Neural cell (in vitro differentiated cells): ENCODE measurements around the gene NOTCH2. TPM values are rescaled to one million over a fixed set of nuclear protein-coding genes. Genes with fewer than 3 reads are reported as not detected.

Source experiments
- H2AFZ ChIP-seq: fragments of 200-600, 300-800 bp; sonication (generic), shearing (Covaris generic); 2 replicates; pipeline ENCODE4 v1.6.0; 2014; ENCODE audit warnings: low read depth, mild to moderate bottlenecking, antibody characterized with exemption, low read length, moderate library complexity
- H3F3A ChIP-seq: fragments of 200-600 bp; shearing (Covaris generic); 2 replicates; pipeline ENCODE4 v1.6.1; 2016; ENCODE audit warnings: mild to moderate bottlenecking, moderate library complexity, mixed read lengths, antibody characterized with exemption, low read length; ENCODE audit not compliant: insufficient read depth, poor library complexity, severe bottlenecking
- H3K27ac ChIP-seq: fragments of 200-600, 300-800 bp; sonication (generic), shearing (Covaris generic); 2 replicates; pipeline ENCODE4 v1.5.1; 2014; ENCODE audit warnings: mild to moderate bottlenecking, low read length, moderate library complexity
- H3K27me3 ChIP-seq: fragments of 300-800, 200-600 bp; sonication (generic), shearing (Covaris generic); 2 replicates; pipeline ENCODE4 v1.6.0; 2014; ENCODE audit warnings: mild to moderate bottlenecking, low read depth, low read length, moderate library complexity; ENCODE audit not compliant: insufficient read depth
- H3K36me3 ChIP-seq: fragments of 300-800, 200-600 bp; sonication (generic), shearing (Covaris generic); 2 replicates; pipeline ENCODE4 v1.5.1; 2014; ENCODE audit warnings: mild to moderate bottlenecking, antibody characterized with exemption, low read length, moderate library complexity; ENCODE audit not compliant: insufficient read depth
- H3K4me2 ChIP-seq: fragments of 300-800, 200-600 bp; sonication (generic), shearing (Covaris generic); 2 replicates; pipeline ENCODE4 v1.6.0; 2014; ENCODE audit warnings: mild to moderate bottlenecking, low read length
- H3K4me3 ChIP-seq: fragments of 300-800, 200-600 bp; sonication (generic), shearing (Covaris generic); 2 replicates; pipeline ENCODE4 v1.5.1; 2014; ENCODE audit warnings: mild to moderate bottlenecking, low read length, moderate library complexity
- H3K79me2 ChIP-seq: fragments of 200-600 bp; shearing (Covaris generic); replicated peaks from 2 replicates; pipeline ENCODE4 v1.6.0; 2014; ENCODE audit warnings: mild to moderate bottlenecking, low read length, moderate library complexity; ENCODE audit not compliant: insufficient read depth
- H3K9ac ChIP-seq: fragments of 300-800, 200-600 bp; sonication (generic), shearing (Covaris generic); 2 replicates; pipeline ENCODE4 v1.6.1; 2016; ENCODE audit warnings: mild to moderate bottlenecking, low read length, mixed read lengths
- H3K9me2 ChIP-seq: fragments of 200-600 bp; shearing (Covaris generic); 2 replicates; pipeline ENCODE4 v1.6.1; 2016; ENCODE audit warnings: mild to moderate bottlenecking, low read length, mixed read lengths; ENCODE audit not compliant: insufficient read depth
- H3K9me3 ChIP-seq: fragments of 200-600, 300-800 bp; sonication (generic), shearing (Covaris generic); 2 replicates; pipeline ENCODE4 v1.6.1; 2016; ENCODE audit warnings: mild to moderate bottlenecking, mixed run types, low read length, moderate library complexity, mixed read lengths
- H4K20me1 ChIP-seq: fragments of 200-600 bp; shearing (Covaris generic); 2 replicates; pipeline ENCODE4 v1.6.1; 2016; ENCODE audit warnings: mild to moderate bottlenecking, mixed run types; ENCODE audit not compliant: insufficient read depth
- CTCF ChIP-seq: fragments of 450-650 bp; IDR thresholded peaks from 2 replicates; pipeline ENCODE4 v1.5.1; 2014; ENCODE audit warnings: antibody characterized with exemption, mild to moderate bottlenecking, moderate library complexity; ENCODE audit not compliant: poor library complexity, severe bottlenecking
- EP300 ChIP-seq: fragments of 450-650 bp; conservative IDR thresholded peaks from 2 replicates; pipeline ENCODE4 v1.6.1; 2014; ENCODE audit warnings: antibody characterized with exemption, mild to moderate bottlenecking, moderate library complexity; ENCODE audit not compliant: poor library complexity, severe bottlenecking
- EZH2 ChIP-seq: fragments of 200-600, 300-800 bp; shearing (Covaris generic), sonication (generic); IDR thresholded peaks from 2 replicates; pipeline ENCODE4 v1.6.1; 2014; ENCODE audit warnings: antibody characterized with exemption, low read length, borderline replicate concordance, mild to moderate bottlenecking; ENCODE audit not compliant: insufficient read depth, poor library complexity, severe bottlenecking
- MXI1 ChIP-seq: fragments of 450-650 bp; conservative IDR thresholded peaks from 2 replicates; pipeline ENCODE4 v1.6.1; 2014; ENCODE audit warnings: antibody characterized with exemption, mild to moderate bottlenecking; ENCODE audit not compliant: poor library complexity, severe bottlenecking
- POLR2AphosphoS5 ChIP-seq: IDR thresholded peaks from 2 replicates; pipeline ENCODE4 v1.6.1; 2012
- RAD21 ChIP-seq: fragments of 450-650 bp; conservative IDR thresholded peaks from 2 replicates; pipeline ENCODE4 v1.6.1; 2014; ENCODE audit warnings: antibody characterized with exemption, mild to moderate bottlenecking, moderate library complexity
- REST ChIP-seq: IDR thresholded peaks from 2 replicates; pipeline ENCODE4 v1.6.1; 2012; ENCODE audit warnings: borderline replicate concordance
- SMC3 ChIP-seq: fragments of 450-650 bp; conservative IDR thresholded peaks from 2 replicates; pipeline ENCODE4 v1.6.1; 2014; ENCODE audit warnings: antibody characterized with exemption, mild to moderate bottlenecking, moderate library complexity; ENCODE audit not compliant: poor library complexity
- TAF1 ChIP-seq: IDR thresholded peaks from 2 replicates; pipeline ENCODE4 v1.6.1; 2012; ENCODE audit warnings: low read depth
- polyA plus RNA-seq: library from polyadenylated mRNA; depleted of rRNA; stranded (reverse); fragments of >200 nt; gene quantifications from 2 replicates; pipeline ENCODE4 v1.2.3, GENCODE V29; 2014

Gene NOTCH2
- polyA plus RNA-seq, 1 donor from 2014 or later = 0.73 TPM

- Histone ChIP-seq H3K27me3 (no peaks in the 10 kb centered on the region), H3K79me2 (no peaks in the 10 kb centered on the region), H3K4me2 (no peak overlapping the region), H3F3A (no peaks in the 10 kb centered on the region), H3K36me3 (no peaks in the 10 kb centered on the region), H3K9me3 (no peaks in the 10 kb centered on the region), H3K9ac (no peak overlapping the region), H3K9me2 (no peaks in the 10 kb centered on the region), H3K4me3 (no peak overlapping the region), H2AFZ (no peak overlapping the region), H4K20me1 (no peaks in the 10 kb centered on the region), H3K27ac (no peak overlapping the region)
- TF ChIP-seq POLR2AphosphoS5 = no peak
- TF ChIP-seq EZH2 = no peak
Measured at GRCh38 chr1:119964673-119965363, 104.6 kb downstream of the NOTCH2 start.

GRCh38 chr1:119962296-119962968 lies 107.0 kb downstream of the NOTCH2 start:
- Histone ChIP-seq H3F3A (no peaks in the 10 kb centered on the region), H3K27me3 (no peaks in the 10 kb centered on the region), H4K20me1 (no peaks in the 10 kb centered on the region), H3K27ac (no peak overlapping the region), H3K36me3 (no peaks in the 10 kb centered on the region), H2AFZ (no peak overlapping the region), H3K9me2 (no peaks in the 10 kb centered on the region), H3K9ac (no peak overlapping the region), H3K4me3 (no peak overlapping the region), H3K79me2 (no peaks in the 10 kb centered on the region), H3K4me2 (no peak overlapping the region), H3K9me3 (no peaks in the 10 kb centered on the region)
- TF ChIP-seq MXI1 (no peak), POLR2AphosphoS5 (no peak), RAD21 (no peak), TAF1 (no peak), SMC3 (no peak), CTCF (no peak), EZH2 (no peak), REST (no peak), EP300 (no peak)
